ENCODE measurements around the gene USP36. TPM values are rescaled to one million over a fixed set of nuclear protein-coding genes. Genes with fewer than 3 reads are reported as not detected.
"Not testable (repeated sequence)": the region's sequence is repeated elsewhere in the genome, so short reads cannot be mapped to it uniquely, and the experiment has no call there.

The USP36 gene
- total RNA-seq, 1 donor from 2014 or later = 41.8 TPM

GRCh38 chr17:78767806-78768205 lies 72.8 kb downstream of the USP36 start:
- DNase-seq (ENCODE audit: low spot score) = no peak

- DNase-seq (ENCODE audit: low spot score) = no peak
These were observed 73.8 kb downstream of the USP36 start for GRCh38 chr17:78766743-78767294.

GRCh38 chr17:78766225-78766624 lies 74.4 kb downstream of the USP36 start:
- DNase-seq (ENCODE audit: low spot score) = no peak

- DNase-seq (ENCODE audit: low spot score) = no peak
These were observed 74.8 kb downstream of the USP36 start for GRCh38 chr17:78765821-78766220.

GRCh38 chr17:78764871-78765270 lies 75.7 kb downstream of the USP36 start:
- no peak for DNase-seq (ENCODE audit: low spot score)

- no peak for DNase-seq (ENCODE audit: low spot score)
These were observed 77.1 kb downstream of the USP36 start for GRCh38 chr17:78763561-78763960.

GRCh38 chr17:78761789-78762406 lies 78.7 kb downstream of the USP36 start:
- no peak for DNase-seq (ENCODE audit: low spot score)

GRCh38 chr17:78759969-78760352 lies 80.7 kb downstream of the USP36 start:
- no peak for DNase-seq (ENCODE audit: low spot score)

GRCh38 chr17:78759203-78759968 lies 81.2 kb downstream of the USP36 start:
- peak; percentile 61 for DNase-seq (ENCODE audit: low spot score)

- no peak for DNase-seq (ENCODE audit: low spot score)
These were observed 87.0 kb downstream of the USP36 start for GRCh38 chr17:78753316-78754250.

- DNase-seq (ENCODE audit: low spot score) = no peak
These were observed 89.0 kb downstream of the USP36 start for GRCh38 chr17:78751447-78752161.

GRCh38 chr17:78751000-78751399 lies 89.6 kb downstream of the USP36 start:
- DNase-seq (ENCODE audit: low spot score) = not testable (repeated sequence)

- peak; percentile 70 for DNase-seq (ENCODE audit: low spot score)
These were observed 91.8 kb downstream of the USP36 start for GRCh38 chr17:78748730-78749317.

GRCh38 chr17:78748048-78748729 lies 92.4 kb downstream of the USP36 start:
- DNase-seq (ENCODE audit: low spot score) = peak; percentile 62

- no peak for DNase-seq (ENCODE audit: low spot score)
These were observed 93.1 kb downstream of the USP36 start for GRCh38 chr17:78747488-78747887.

- no peak for DNase-seq (ENCODE audit: low spot score)
These were observed 93.7 kb downstream of the USP36 start for GRCh38 chr17:78746949-78747269.

- DNase-seq (ENCODE audit: low spot score) = no peak
These were observed 94.2 kb downstream of the USP36 start for GRCh38 chr17:78746263-78746948.
